ENCODE results near the gene PRICKLE1. TPM values are rescaled to one million over a fixed set of nuclear protein-coding genes. Genes with fewer than 3 reads are reported as not detected.

Gene PRICKLE1
- total and polyA plus RNA-seq, 2 of the 13 experiments (the other 11 are each of a cell fraction or from before 2014, with no cell fraction given), result not detected

DNA sequence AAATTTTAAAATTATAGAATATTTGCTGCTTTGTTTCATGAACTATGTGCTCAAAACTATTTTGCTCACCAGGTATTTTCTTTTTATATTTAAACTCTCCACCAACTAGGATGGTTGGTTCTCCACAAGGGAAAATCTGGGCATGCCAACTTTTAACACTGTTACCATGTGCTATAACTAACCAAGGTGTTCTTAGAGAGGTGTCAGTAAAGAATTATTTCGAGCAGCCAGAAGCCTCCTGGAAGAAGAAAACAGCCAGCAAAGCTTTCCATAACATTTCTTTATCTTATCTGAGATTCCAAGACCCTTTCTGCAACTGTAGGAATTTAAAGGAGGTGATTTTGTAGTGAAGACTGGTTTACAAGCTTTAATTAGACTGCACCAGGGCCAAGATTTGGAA is 97.3 kb downstream of the PRICKLE1 start:
- DNase-seq (ENCODE audit: low spot score) (no peak), FAIRE-seq (no peak), ATAC-seq (no peak)
- Histone ChIP-seq H3K4me2 (ENCODE audit: low read depth, low read length) (no peak overlapping the region), H3K36me3 (replicated peaks in 1 of 2; ENCODE audit: control insufficient read depth in 1 of 2, insufficient read depth in 2 of 2, low read length in 2 of 2) (no peaks in the 10 kb centered on the region), H3K4me1 (ENCODE audit: insufficient read depth, low read length) (no peaks in the 10 kb centered on the region), H4K20me1 (ENCODE audit: insufficient read depth, low read length) (no peaks in the 10 kb centered on the region), H3K27me3 (ENCODE audit: control insufficient read depth in 1 of 2, insufficient read depth in 2 of 2, low read length in 2 of 2) (0 out of 5 replicates have a peak, but pooled peaks cover 0 to 7% of the 10 kb centered on the region in 2 experiments), H2AFZ (ENCODE audit: low read length) (no peak overlapping the region), H3K79me2 (ENCODE audit: insufficient read depth, low read length) (no peaks in the 10 kb centered on the region), H3K4me3 (replicated peaks in 1 of 3; ENCODE audit: insufficient read depth in 1 of 3, low read depth in 2 of 3, low read length in 3 of 3) (no peak overlapping the region), H3K9ac (ENCODE audit: insufficient read depth, low read depth, low read length) (no peak overlapping the region), H3K9me3 (ENCODE audit: low read length) (no peaks in the 10 kb centered on the region), H3K27ac (ENCODE audit: extremely low read length, insufficient read depth, low read length) (no peak overlapping the region)
- POLR2A ChIA-PET, result no interaction called here
- 0% methylated on average over 1 of the region's 1 CpG for WGBS (ENCODE audit: low lambda C conversion rate)
- in situ Hi-C loops (cut with HindIII; ENCODE audit: extremely low pct_ligation_motif_present, low pct_unique_long_range_greater_than_20kb) (loop anchor here (25.0 kb wide), 1 partner anchor 845 kb away; no protein-coding TSS in a partner anchor), intact Hi-C loops (cut with micrococcal nuclease; ENCODE audit: unreplicated experiment) (no loop called here)
- CTCF ChIA-PET (ENCODE audit: low intra/inter-chr PET ratio, low total read pairs), result no interaction called here
- TF ChIP-seq TRIM24 (CRISPR knock-in tag; IDR thresholded peaks at IDR 0.05) (no peak), ZSCAN30 (CRISPR knock-in tag; IDR thresholded peaks at IDR 0.05) (no peak), ZKSCAN8 (CRISPR knock-in tag; IDR thresholded peaks at IDR 0.05; ENCODE audit: borderline replicate concordance) (no peak), PHF8 (CRISPR knock-in tag; IDR thresholded peaks at IDR 0.05) (no peak), RFXAP (CRISPR knock-in tag; IDR thresholded peaks at IDR 0.05; ENCODE audit: borderline replicate concordance) (no peak), FOSL2 (CRISPR knock-in tag; IDR thresholded peaks at IDR 0.05) (no peak), ZNF598 (CRISPR knock-in tag; IDR thresholded peaks at IDR 0.05; ENCODE audit: borderline replicate concordance) (no peak), HOXA5 (CRISPR knock-in tag; IDR thresholded peaks at IDR 0.05) (no peak), HHEX (CRISPR knock-in tag; IDR thresholded peaks at IDR 0.05) (no peak)
- TF ChIP-seq, protein P1, sequence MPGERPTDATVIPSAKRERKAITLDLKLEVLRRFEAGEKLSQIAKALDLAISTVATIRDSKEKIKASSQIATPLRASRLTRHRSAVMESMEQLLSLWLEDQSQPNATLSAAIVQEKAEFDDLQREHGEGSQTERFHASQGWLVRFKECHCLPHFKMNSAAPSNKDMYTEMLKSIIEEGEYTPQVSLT (CRISPR knock-in tag; IDR thresholded peaks at IDR 0.05; ENCODE audit: borderline replicate concordance, low read depth), result no peak
- TF ChIP-seq, protein P2, sequence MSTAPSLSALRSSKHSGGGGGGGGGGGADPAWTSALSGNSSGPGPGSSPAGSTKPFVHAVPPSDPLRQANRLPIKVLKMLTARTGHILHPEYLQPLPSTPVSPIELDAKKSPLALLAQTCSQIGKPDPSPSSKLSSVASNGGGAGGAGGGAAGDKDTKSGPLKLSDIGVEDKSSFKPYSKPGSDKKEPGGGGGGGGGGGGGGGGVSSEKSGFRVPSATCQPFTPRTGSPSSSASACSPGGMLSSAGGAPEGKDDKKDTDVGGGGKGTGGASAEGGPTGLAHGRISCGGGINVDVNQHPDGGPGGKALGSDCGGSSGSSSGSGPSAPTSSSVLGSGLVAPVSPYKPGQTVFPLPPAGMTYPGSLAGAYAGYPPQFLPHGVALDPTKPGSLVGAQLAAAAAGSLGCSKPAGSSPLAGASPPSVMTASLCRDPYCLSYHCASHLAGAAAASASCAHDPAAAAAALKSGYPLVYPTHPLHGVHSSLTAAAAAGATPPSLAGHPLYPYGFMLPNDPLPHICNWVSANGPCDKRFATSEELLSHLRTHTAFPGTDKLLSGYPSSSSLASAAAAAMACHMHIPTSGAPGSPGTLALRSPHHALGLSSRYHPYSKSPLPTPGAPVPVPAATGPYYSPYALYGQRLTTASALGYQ (CRISPR knock-in tag; IDR thresholded peaks at IDR 0.05), result no peak
- no TSS peak for BruUV-seq (replicated peaks)
